Measurements from ENCODE around the gene AAK1.

The AAK1 gene

GRCh38 chr2:69643602-69644505 lies at the start of gene AAK1:
Gene AAK1 (minus strand): TSS chr2:69643739. CDS start chr2:69643040, 699 bp downstream.
- Histone ChIP-seq H4K20me1 (ENCODE audit: low read depth, low read length) (no peaks in the 10 kb centered on the region), H3K4me2 (ENCODE audit: low read depth, low read length, poor library complexity, severe bottlenecking) (peak within 1 kb of the TSS; percentile 76), H3K27me3 (ENCODE audit: low read length) (no peaks in the 10 kb centered on the region), H2AFZ (ENCODE audit: low read depth, low read length, severe bottlenecking) (peak within 1 kb of the TSS; percentile 50), H3K9me2 (replicated peaks; ENCODE audit: insufficient read depth, low read length) (no peaks in the 10 kb centered on the region), H3K36me3 (ENCODE audit: low read length) (no peaks in the 10 kb centered on the region), H3K27ac (ENCODE audit: low read depth, low read length) (peak within 1 kb of the TSS; percentile 59), H3K79me2 (ENCODE audit: insufficient read depth, low read length) (no peaks in the 10 kb centered on the region), H3K9ac (ENCODE audit: low read length) (peak within 1 kb of the TSS; percentile 61), H3K9me3 (ENCODE audit: insufficient read depth, low read length) (no peaks in the 10 kb centered on the region), H3F3A (ENCODE audit: insufficient read depth) (peaks cover 23% of the 10 kb centered on the region), H3K4me3 (ENCODE audit: insufficient read depth, low read length, poor library complexity, severe bottlenecking) (peak within 1 kb of the TSS; percentile 61)
- TF ChIP-seq CTCF (IDR thresholded peaks at IDR 0.05; ENCODE audit: insufficient read depth, low read length, poor library complexity, severe bottlenecking), result no peak
- TF ChIP-seq EZH2phosphoT487 (conservative IDR thresholded peaks at IDR 0.05; ENCODE audit: low read length), result no peak

GRCh38 chr2:69692424-69692823 lies 48.9 kb upstream of the AAK1 start:
- H3K4me3 ChIP-seq (ENCODE audit: insufficient read depth, low read length, poor library complexity, severe bottlenecking), result no peak overlapping the region
- no peaks in the 10 kb centered on the region for H3K9me3 ChIP-seq (ENCODE audit: insufficient read depth, low read length)
- TF ChIP-seq EZH2phosphoT487 (conservative IDR thresholded peaks at IDR 0.05; ENCODE audit: low read length) (no peak), CTCF (IDR thresholded peaks at IDR 0.05; ENCODE audit: insufficient read depth, low read length, poor library complexity, severe bottlenecking) (no peak)
- no peak overlapping the region for H2AFZ ChIP-seq (ENCODE audit: low read depth, low read length, severe bottlenecking)
- H3K36me3 ChIP-seq (ENCODE audit: low read length), result no peaks in the 10 kb centered on the region
- H3K9ac ChIP-seq (ENCODE audit: low read length), result no peak overlapping the region
- H3K27ac ChIP-seq (ENCODE audit: low read depth, low read length), result no peak overlapping the region
- H3K9me2 ChIP-seq (replicated peaks; ENCODE audit: insufficient read depth, low read length), result no peaks in the 10 kb centered on the region
- H4K20me1 ChIP-seq (ENCODE audit: low read depth, low read length), result no peaks in the 10 kb centered on the region
- no peaks in the 10 kb centered on the region for H3K79me2 ChIP-seq (ENCODE audit: insufficient read depth, low read length)
- H3K4me2 ChIP-seq (ENCODE audit: low read depth, low read length, poor library complexity, severe bottlenecking), result no peak overlapping the region
- no peaks in the 10 kb centered on the region for H3K27me3 ChIP-seq (ENCODE audit: low read length)
- H3F3A ChIP-seq (ENCODE audit: insufficient read depth), result no peaks in the 10 kb centered on the region

- Histone ChIP-seq H3K27ac (ENCODE audit: low read depth, low read length) (no peak overlapping the region), H3K36me3 (ENCODE audit: low read length) (no peaks in the 10 kb centered on the region), H2AFZ (ENCODE audit: low read depth, low read length, severe bottlenecking) (no peak overlapping the region), H3K79me2 (ENCODE audit: insufficient read depth, low read length) (no peaks in the 10 kb centered on the region), H3K9ac (ENCODE audit: low read length) (no peak overlapping the region), H3K4me2 (ENCODE audit: low read depth, low read length, poor library complexity, severe bottlenecking) (no peak overlapping the region), H3K27me3 (ENCODE audit: low read length) (no peaks in the 10 kb centered on the region), H3F3A (ENCODE audit: insufficient read depth) (no peaks in the 10 kb centered on the region), H3K9me2 (replicated peaks; ENCODE audit: insufficient read depth, low read length) (no peaks in the 10 kb centered on the region), H4K20me1 (ENCODE audit: low read depth, low read length) (no peaks in the 10 kb centered on the region), H3K4me3 (ENCODE audit: insufficient read depth, low read length, poor library complexity, severe bottlenecking) (no peak overlapping the region), H3K9me3 (ENCODE audit: insufficient read depth, low read length) (no peaks in the 10 kb centered on the region)
- TF ChIP-seq EZH2phosphoT487 (conservative IDR thresholded peaks at IDR 0.05; ENCODE audit: low read length) (no peak), CTCF (IDR thresholded peaks at IDR 0.05; ENCODE audit: insufficient read depth, low read length, poor library complexity, severe bottlenecking) (no peak)
These were observed 46.4 kb upstream of the AAK1 start for GRCh38 chr2:69689969-69690368.
